ENCODE data around the gene TEAD2. TPM values are rescaled to one million over a fixed set of nuclear protein-coding genes. Genes with fewer than 3 reads are reported as not detected.

TEAD2 gene
- total RNA-seq, 4 donors from 2014 or later: 13.8 to 23.5 (median 19.6) TPM

- TF ChIP-seq, protein P1, sequence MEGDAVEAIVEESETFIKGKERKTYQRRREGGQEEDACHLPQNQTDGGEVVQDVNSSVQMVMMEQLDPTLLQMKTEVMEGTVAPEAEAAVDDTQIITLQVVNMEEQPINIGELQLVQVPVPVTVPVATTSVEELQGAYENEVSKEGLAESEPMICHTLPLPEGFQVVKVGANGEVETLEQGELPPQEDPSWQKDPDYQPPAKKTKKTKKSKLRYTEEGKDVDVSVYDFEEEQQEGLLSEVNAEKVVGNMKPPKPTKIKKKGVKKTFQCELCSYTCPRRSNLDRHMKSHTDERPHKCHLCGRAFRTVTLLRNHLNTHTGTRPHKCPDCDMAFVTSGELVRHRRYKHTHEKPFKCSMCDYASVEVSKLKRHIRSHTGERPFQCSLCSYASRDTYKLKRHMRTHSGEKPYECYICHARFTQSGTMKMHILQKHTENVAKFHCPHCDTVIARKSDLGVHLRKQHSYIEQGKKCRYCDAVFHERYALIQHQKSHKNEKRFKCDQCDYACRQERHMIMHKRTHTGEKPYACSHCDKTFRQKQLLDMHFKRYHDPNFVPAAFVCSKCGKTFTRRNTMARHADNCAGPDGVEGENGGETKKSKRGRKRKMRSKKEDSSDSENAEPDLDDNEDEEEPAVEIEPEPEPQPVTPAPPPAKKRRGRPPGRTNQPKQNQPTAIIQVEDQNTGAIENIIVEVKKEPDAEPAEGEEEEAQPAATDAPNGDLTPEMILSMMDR (IDR thresholded peaks at IDR 0.05; ENCODE audit: low read depth): no peak
Observed at GRCh38 chr19:49294401-49294800, 67.8 kb downstream of the TEAD2 start.

Small RNAs within 50 kb of the gene (small RNA-seq; reads per million reads assigned to genes)
- not detected for gene MIR4324

Other genes starting within 250 kb of the TEAD2 start
- 1 to 10 TPM in 3 of 4 donors, not detected in 1; 6.6 to 9.0 (median 7.1) TPM for gene LIN7B, start 248.0 kb downstream of the TEAD2 start, total RNA-seq
- 1 to 10 TPM in 3 of 4 donors, not detected in 1; 1.1 to 6.5 (median 1.5) TPM for gene C19orf73, start 243.3 kb downstream of the TEAD2 start, total RNA-seq
- 1 to 10 TPM in 3 of 4 donors, under 1 TPM in 1; 0.68 to 5.7 (median 2.4) TPM for gene PPFIA3, start 242.9 kb downstream of the TEAD2 start, total RNA-seq
- gene HRC, start 207.0 kb downstream of the TEAD2 start, total RNA-seq: 1 to 10 TPM in 2 of 4 donors, under 1 TPM in 2; 0.49 to 3.8 (median 1.7) TPM
- gene TRPM4, start 204.6 kb downstream of the TEAD2 start, total RNA-seq: 10 to 100 TPM in 3 of 4 donors, 1 to 10 TPM in 1; 6.5 to 25.8 (median 11.8) TPM
- gene SLC6A16, start 37.2 kb downstream of the TEAD2 start, total RNA-seq: 1 to 10 TPM in 3 of 4 donors, under 1 TPM in 1; 0.85 to 6.0 (median 3.1) TPM
- gene CD37, start 27.0 kb downstream of the TEAD2 start, total RNA-seq: 10 to 100 TPM in 3 of 4 donors, 1 to 10 TPM in 1; 8.9 to 87.4 (median 21.1) TPM
- gene DKKL1, start 1.5 kb upstream of the TEAD2 start, total RNA-seq: 1 to 10 TPM in 1 of 4 donors, not detected in 3; 2.6 TPM
- not detected for gene KASH5, start 25.8 kb upstream of the TEAD2 start, total RNA-seq
- not detected for gene PTH2, start 61.0 kb upstream of the TEAD2 start, total RNA-seq
- not detected for gene GFY, start 63.0 kb upstream of the TEAD2 start, total RNA-seq
- 1 to 10 TPM; 1.7 to 3.6 (median 2.8) TPM for gene SLC17A7, start 79.1 kb upstream of the TEAD2 start, total RNA-seq
- 10 to 100 TPM; 53.3 to 99.7 (median 83.2) TPM for gene PIH1D1, start 89.4 kb upstream of the TEAD2 start, total RNA-seq
- 10 to 100 TPM; 35.4 to 80.4 (median 50.3) TPM for gene ALDH16A1, start 90.8 kb upstream of the TEAD2 start, total RNA-seq
- 10 to 100 TPM in 1 of 4 donors, 1 to 10 TPM in 3; 3.2 to 11.5 (median 4.4) TPM for gene FLT3LG, start 111.8 kb upstream of the TEAD2 start, total RNA-seq
- 1,000 to 10,000 TPM; 2,421 to 3,217 (median 2,855) TPM for gene RPL13A, start 125.2 kb upstream of the TEAD2 start, total RNA-seq
- gene RPS11, start 134.0 kb upstream of the TEAD2 start, total RNA-seq: 1,000 to 10,000 TPM; 3,504 to 5,080 (median 4,743) TPM
- 100 to 1,000 TPM; 208 to 517 (median 336) TPM for gene FCGRT, start 150.2 kb upstream of the TEAD2 start, total RNA-seq
- gene RCN3, start 165.6 kb upstream of the TEAD2 start, total RNA-seq: 10 to 100 TPM; 21.4 to 45.1 (median 36.7) TPM
- 10 to 100 TPM; 39.1 to 63.4 (median 49.0) TPM for gene NOSIP, start 218.1 kb upstream of the TEAD2 start, total RNA-seq
- gene PRRG2, start 218.9 kb upstream of the TEAD2 start, total RNA-seq: under 1 TPM in 2 of 4 donors, not detected in 2; 0.51 to 0.75 TPM
- 10 to 100 TPM in 1 of 4 donors, 1 to 10 TPM in 3; 4.6 to 15.4 (median 6.2) TPM for gene PRR12, start 228.8 kb upstream of the TEAD2 start, total RNA-seq

Measured in subcutaneous adipose tissue (tissue), 4 donors.